ENCODE data around the gene TARBP1.
"Not testable (repeated sequence)": the region's sequence is repeated elsewhere in the genome, so short reads cannot be mapped to it uniquely, and the experiment has no call there.

The TARBP1 gene

GRCh38 chr1:234430691-234431090, 48.3 kb downstream of the TARBP1 start:
- no peak for DNase-seq

- no peak for DNase-seq
These were observed 49.6 kb downstream of the TARBP1 start for GRCh38 chr1:234429434-234429806.

- no peak for DNase-seq
These were observed 50.9 kb downstream of the TARBP1 start for GRCh38 chr1:234427950-234428646.

- DNase-seq: peak in 1 of 2 experiments; percentile 7
These were observed 65.0 kb downstream of the TARBP1 start for GRCh38 chr1:234413990-234414389.

GRCh38 chr1:234413485-234413884, 65.5 kb downstream of the TARBP1 start:
- DNase-seq: no peak

GRCh38 chr1:234412830-234413229, 66.1 kb downstream of the TARBP1 start:
- no peak for DNase-seq

- DNase-seq: no peak
These were observed 69.7 kb downstream of the TARBP1 start for GRCh38 chr1:234409328-234409727.

- DNase-seq: no peak
These were observed 70.2 kb downstream of the TARBP1 start for GRCh38 chr1:234408757-234409156.

GRCh38 chr1:234406871-234407270, 72.1 kb downstream of the TARBP1 start:
- no peak for DNase-seq

- DNase-seq: no peak
These were observed 73.3 kb downstream of the TARBP1 start for GRCh38 chr1:234405676-234406075.

GRCh38 chr1:234402939-234403338, 76.0 kb downstream of the TARBP1 start:
- no peak for DNase-seq

- DNase-seq: no peak
These were observed 77.3 kb downstream of the TARBP1 start for GRCh38 chr1:234401658-234402057.

GRCh38 chr1:234400773-234401172, 78.2 kb downstream of the TARBP1 start:
- no peak for DNase-seq

- not testable (repeated sequence) for DNase-seq
These were observed 79.5 kb downstream of the TARBP1 start for GRCh38 chr1:234399515-234399914.

- no peak for DNase-seq
These were observed 80.1 kb downstream of the TARBP1 start for GRCh38 chr1:234398849-234399381.

- no peak for DNase-seq
These were observed 81.2 kb downstream of the TARBP1 start for GRCh38 chr1:234397732-234398131.

- no peak for DNase-seq
These were observed 82.1 kb downstream of the TARBP1 start for GRCh38 chr1:234396871-234397270.

GRCh38 chr1:234396092-234396491, 82.9 kb downstream of the TARBP1 start:
- no peak for DNase-seq

GRCh38 chr1:234395297-234395696, 83.7 kb downstream of the TARBP1 start:
- DNase-seq: no peak

GRCh38 chr1:234393190-234393589, 85.8 kb downstream of the TARBP1 start:
- DNase-seq: no peak

GRCh38 chr1:234388094-234388493, 90.9 kb downstream of the TARBP1 start:
- no peak for DNase-seq

GRCh38 chr1:234386122-234386521, 92.9 kb downstream of the TARBP1 start:
- DNase-seq: no peak

- DNase-seq: no peak
These were observed 97.1 kb downstream of the TARBP1 start for GRCh38 chr1:234381699-234382555.

GRCh38 chr1:234379591-234380109, 99.3 kb downstream of the TARBP1 start:
- not testable (repeated sequence) for DNase-seq
